ENCODE results near the gene SLC9A9.

DNA sequence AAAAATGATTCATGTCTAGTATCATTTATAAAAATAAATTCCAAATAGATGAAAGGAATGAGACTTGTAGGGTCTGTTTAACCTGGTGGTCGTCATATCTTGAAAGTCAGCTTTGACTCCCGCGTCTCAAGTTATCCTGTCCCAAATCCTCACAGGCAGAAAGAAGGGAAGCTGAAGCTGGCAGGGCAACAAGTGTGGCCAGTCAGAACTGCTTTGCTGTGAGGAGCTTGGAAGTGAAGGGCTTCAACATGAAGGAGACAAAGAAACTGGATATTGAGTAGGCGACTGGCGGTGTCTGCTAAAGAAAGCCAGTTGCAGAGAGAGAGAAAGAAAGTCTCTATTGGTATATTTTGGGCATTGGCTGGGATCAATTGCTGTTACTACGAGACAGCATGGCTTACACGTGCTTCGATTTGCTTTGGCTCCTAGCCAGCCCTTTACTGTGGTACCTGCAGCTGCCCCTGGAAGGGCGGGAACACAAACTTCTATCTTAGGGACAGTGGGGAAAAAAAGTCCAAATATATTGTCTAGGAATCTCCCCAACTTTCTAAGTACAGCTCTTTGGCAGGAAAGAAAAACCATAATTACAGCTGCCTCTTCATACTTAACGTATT lies 621.5 kb downstream of the SLC9A9 start:
- TF ChIP-seq, protein P1, sequence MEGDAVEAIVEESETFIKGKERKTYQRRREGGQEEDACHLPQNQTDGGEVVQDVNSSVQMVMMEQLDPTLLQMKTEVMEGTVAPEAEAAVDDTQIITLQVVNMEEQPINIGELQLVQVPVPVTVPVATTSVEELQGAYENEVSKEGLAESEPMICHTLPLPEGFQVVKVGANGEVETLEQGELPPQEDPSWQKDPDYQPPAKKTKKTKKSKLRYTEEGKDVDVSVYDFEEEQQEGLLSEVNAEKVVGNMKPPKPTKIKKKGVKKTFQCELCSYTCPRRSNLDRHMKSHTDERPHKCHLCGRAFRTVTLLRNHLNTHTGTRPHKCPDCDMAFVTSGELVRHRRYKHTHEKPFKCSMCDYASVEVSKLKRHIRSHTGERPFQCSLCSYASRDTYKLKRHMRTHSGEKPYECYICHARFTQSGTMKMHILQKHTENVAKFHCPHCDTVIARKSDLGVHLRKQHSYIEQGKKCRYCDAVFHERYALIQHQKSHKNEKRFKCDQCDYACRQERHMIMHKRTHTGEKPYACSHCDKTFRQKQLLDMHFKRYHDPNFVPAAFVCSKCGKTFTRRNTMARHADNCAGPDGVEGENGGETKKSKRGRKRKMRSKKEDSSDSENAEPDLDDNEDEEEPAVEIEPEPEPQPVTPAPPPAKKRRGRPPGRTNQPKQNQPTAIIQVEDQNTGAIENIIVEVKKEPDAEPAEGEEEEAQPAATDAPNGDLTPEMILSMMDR (IDR thresholded peaks at IDR 0.05), result no peak
- TF ChIP-seq POLR2A (IDR thresholded peaks at IDR 0.05), result no peak

All from thyroid gland (tissue), 4 donors.